ENCODE measurements around the gene DDX43.

GRCh38 chr6:73393278-73393677, 1.4 kb upstream of the DDX43 start:
- TF ChIP-seq, protein P1, sequence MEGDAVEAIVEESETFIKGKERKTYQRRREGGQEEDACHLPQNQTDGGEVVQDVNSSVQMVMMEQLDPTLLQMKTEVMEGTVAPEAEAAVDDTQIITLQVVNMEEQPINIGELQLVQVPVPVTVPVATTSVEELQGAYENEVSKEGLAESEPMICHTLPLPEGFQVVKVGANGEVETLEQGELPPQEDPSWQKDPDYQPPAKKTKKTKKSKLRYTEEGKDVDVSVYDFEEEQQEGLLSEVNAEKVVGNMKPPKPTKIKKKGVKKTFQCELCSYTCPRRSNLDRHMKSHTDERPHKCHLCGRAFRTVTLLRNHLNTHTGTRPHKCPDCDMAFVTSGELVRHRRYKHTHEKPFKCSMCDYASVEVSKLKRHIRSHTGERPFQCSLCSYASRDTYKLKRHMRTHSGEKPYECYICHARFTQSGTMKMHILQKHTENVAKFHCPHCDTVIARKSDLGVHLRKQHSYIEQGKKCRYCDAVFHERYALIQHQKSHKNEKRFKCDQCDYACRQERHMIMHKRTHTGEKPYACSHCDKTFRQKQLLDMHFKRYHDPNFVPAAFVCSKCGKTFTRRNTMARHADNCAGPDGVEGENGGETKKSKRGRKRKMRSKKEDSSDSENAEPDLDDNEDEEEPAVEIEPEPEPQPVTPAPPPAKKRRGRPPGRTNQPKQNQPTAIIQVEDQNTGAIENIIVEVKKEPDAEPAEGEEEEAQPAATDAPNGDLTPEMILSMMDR (IDR thresholded peaks at IDR 0.05): no peak
- TF ChIP-seq POLR2AphosphoS5 (IDR thresholded peaks at IDR 0.05; ENCODE audit: low read depth, low read length) (no peak), REST (IDR thresholded peaks at IDR 0.05; ENCODE audit: insufficient read depth in 1 of 2, low read depth in 2 of 2, low read length in 1 of 2) (no peak)

All from Panc1 (cell line).